AG10803 (cell line): ENCODE measurements around the gene ASIC5.

Experiments
- DNase-seq: peaks from one replicate; pipeline ENCODE4 v3.0.0; 2010; ENCODE audit warnings: low read depth
- H3K4me3 ChIP-seq: 2 replicates; pipeline ENCODE4 v1.5.1; 2011; ENCODE audit warnings: mild to moderate bottlenecking, low read length, control low read depth
- CTCF ChIP-seq: conservative IDR thresholded peaks from 2 replicates; pipeline ENCODE4 v1.5.1; 2011; ENCODE audit warnings: mild to moderate bottlenecking, low read length, control low read depth, inconsistent platforms

The ASIC5 gene

DNA sequence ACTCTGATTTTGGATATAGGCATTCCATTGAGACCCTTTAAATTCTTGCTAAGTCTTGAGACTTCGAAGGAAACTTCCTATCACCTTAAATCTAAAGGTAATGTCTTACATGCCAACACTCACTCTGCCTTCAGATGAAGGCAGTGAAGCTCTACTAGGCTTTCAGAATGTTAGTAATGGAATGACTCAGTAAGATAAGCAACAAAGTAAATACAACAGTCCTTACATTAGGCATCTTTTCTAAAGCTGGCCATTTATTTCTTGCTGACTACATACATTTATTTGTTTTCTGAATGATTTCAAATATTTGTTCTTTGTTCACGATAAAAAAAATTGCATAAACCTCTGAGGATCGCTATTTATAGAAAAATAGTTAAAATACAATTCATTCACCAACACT lies 43.5 kb downstream of the ASIC5 start:
- no peak for TF ChIP-seq CTCF
- DNase-seq = no peak

DNA sequence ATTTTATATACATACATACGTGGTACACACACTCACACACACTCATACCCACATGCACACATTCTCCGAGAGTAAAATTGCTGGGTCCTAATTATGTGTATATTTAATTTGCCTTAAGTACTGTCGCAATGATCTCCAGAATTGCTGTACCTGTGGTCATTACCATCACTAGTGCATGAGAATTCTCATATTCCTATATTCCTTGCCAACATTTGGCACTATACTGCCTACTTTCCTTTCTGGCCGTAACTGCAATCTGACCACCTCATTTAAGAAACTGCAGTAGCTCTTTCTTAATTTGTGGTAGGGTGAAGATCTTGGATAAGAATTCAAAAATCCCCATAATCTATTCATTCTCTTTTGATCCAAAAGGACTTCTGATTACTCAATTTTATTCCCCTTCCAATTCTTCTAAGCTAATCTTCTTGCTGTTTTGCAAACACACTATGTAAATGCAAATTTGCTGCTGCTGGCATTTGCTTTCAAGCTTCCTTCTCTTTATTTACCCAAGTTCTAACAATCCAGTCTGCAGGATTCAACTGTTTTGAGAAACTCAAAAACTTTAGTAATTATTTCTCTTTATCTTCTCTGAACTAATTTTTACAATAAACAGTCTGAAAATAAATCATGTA lies 45.1 kb downstream of the ASIC5 start:
- TF ChIP-seq CTCF = no peak
- no peak overlapping the region for H3K4me3 ChIP-seq
- DNase-seq = no peak

More for the DNA sequence above, 43.5 kb downstream of the ASIC5 start:
- H3K4me3 ChIP-seq = no peak overlapping the region

- no peak for TF ChIP-seq CTCF
- DNase-seq = no peak
- H3K4me3 ChIP-seq = no peak overlapping the region
Measured at GRCh38 chr4:155819066-155819465, 47.0 kb downstream of the ASIC5 start.

- no peak for TF ChIP-seq CTCF
Measured at GRCh38 chr4:155818639-155819038, 47.4 kb downstream of the ASIC5 start.

DNA sequence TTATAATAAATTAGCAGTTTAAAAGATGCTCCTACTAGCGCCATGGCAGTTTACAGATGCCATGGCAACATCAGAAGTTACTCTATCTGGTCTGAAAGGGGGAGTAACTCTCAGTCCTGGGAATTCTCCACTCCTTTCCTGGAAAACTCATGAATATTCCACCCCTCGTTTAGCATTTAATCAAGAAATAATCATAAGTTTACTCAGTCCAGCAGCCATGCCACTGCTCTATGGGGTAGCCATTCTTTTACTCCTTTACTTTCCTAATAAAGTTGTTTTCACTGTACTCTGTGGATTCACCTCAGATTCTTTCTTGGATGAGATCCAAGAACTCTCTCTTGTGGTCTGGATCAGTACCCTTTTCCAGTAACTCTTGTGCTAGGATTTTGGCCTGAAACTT lies 55.0 kb downstream of the ASIC5 start:
- no peak for DNase-seq
- H3K4me3 ChIP-seq = no peak overlapping the region
- no peak for TF ChIP-seq CTCF

More at GRCh38 chr4:155818639-155819038, 47.4 kb downstream of the ASIC5 start:
- DNase-seq = no peak
- no peak overlapping the region for H3K4me3 ChIP-seq

DNA sequence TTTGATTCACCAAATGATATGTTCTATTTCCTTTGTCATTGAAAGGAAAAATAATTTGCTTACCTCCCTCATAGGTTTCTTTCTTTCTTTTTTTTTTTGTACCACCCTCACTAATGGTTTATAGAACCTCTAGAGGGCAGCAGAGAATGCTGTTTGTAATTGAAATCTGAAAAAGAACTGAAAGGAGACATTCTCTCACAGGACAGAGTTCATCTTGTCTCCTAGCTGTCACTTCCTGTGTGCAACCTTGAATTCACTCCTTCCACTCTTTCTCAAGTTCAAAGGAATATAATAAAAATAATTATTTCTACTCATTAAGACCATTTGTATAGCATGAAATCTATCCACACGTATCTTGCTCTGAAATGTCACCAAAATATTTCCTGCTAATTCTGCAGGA lies 56.2 kb downstream of the ASIC5 start:
- H3K4me3 ChIP-seq = no peak overlapping the region
- DNase-seq = peak; percentile 88
- TF ChIP-seq CTCF = peak; percentile 81

- TF ChIP-seq CTCF = no peak
- no peak overlapping the region for H3K4me3 ChIP-seq
- peak; percentile 93 for DNase-seq
Measured at GRCh38 chr4:155807021-155807420, 59.1 kb downstream of the ASIC5 start.
